Hypothalamus (tissue), 51 donors: ENCODE measurements around the gene TBC1D9B.
"Not testable (repeated sequence)": the region's sequence is repeated elsewhere in the genome, so short reads cannot be mapped to it uniquely, and the experiment has no call there.

Experiments used
- DNase-seq, 51 donors: peaks; one replicate each; lab custom pipeline; 2025; lab: John Stamatoyannopoulos, UW

The TBC1D9B gene

GRCh38 chr5:179886190-179886911, 21.3 kb downstream of the TBC1D9B start:
- no peak for DNase-seq

GRCh38 chr5:179885491-179886090, 22.1 kb downstream of the TBC1D9B start:
- DNase-seq = no peak

- DNase-seq = no peak
Observed at GRCh38 chr5:179883163-179883562, 24.5 kb downstream of the TBC1D9B start.

GRCh38 chr5:179882338-179882737, 25.4 kb downstream of the TBC1D9B start:
- DNase-seq = no peak

GRCh38 chr5:179880848-179881590, 26.7 kb downstream of the TBC1D9B start:
- DNase-seq = no peak

- no peak for DNase-seq
Observed at GRCh38 chr5:179880066-179880650, 27.5 kb downstream of the TBC1D9B start.

- DNase-seq = no peak
Observed at GRCh38 chr5:179879690-179880010, 28.0 kb downstream of the TBC1D9B start.

GRCh38 chr5:179879003-179879689, 28.6 kb downstream of the TBC1D9B start:
- DNase-seq = no peak

GRCh38 chr5:179878222-179879002, 29.3 kb downstream of the TBC1D9B start:
- DNase-seq = no peak

- DNase-seq = no peak
Observed at GRCh38 chr5:179876610-179876952, 31.1 kb downstream of the TBC1D9B start.

GRCh38 chr5:179875741-179876609, 31.7 kb downstream of the TBC1D9B start:
- DNase-seq = no peak

GRCh38 chr5:179874536-179875292, 33.0 kb downstream of the TBC1D9B start:
- DNase-seq = no peak

GRCh38 chr5:179874136-179874535, 33.6 kb downstream of the TBC1D9B start:
- no peak for DNase-seq

GRCh38 chr5:179873588-179874110, 34.0 kb downstream of the TBC1D9B start:
- DNase-seq = no peak

- no peak for DNase-seq
Observed at GRCh38 chr5:179872828-179873575, 34.7 kb downstream of the TBC1D9B start.

GRCh38 chr5:179872055-179872827, 35.5 kb downstream of the TBC1D9B start:
- no peak for DNase-seq

- DNase-seq = not testable (repeated sequence)
Observed at GRCh38 chr5:179871533-179871932, 36.2 kb downstream of the TBC1D9B start.
